Cardiac muscle cell (in vitro differentiated cells and primary cell): ENCODE data around the gene GPR87. TPM values are rescaled to one million over a fixed set of nuclear protein-coding genes. Genes with fewer than 3 reads are reported as not detected.

ENCODE experiments used
- DNase-seq, 2 donors: peaks; one replicate each; pipeline versions ENCODE4 v3.0.0 to v3.0.0-alpha.2; 2010 to 2017; ENCODE audit warnings: low read depth in 1 of 2, low spot score in 1 of 2
- H3K27ac ChIP-seq: fragments of 200-600 bp; sonication (generic); 2 replicates; pipeline ENCODE4 v1.5.1; 2016
- H3K27me3 ChIP-seq: fragments of 200-600 bp; sonication (generic); 2 replicates; pipeline ENCODE4 v1.6.0; 2016; ENCODE audit warnings: control low read depth
- H3K36me3 ChIP-seq: fragments of 200-600 bp; sonication (generic); 2 replicates; pipeline ENCODE4 v1.5.1; 2016; ENCODE audit warnings: control low read depth
- H3K4me1 ChIP-seq: fragments of 200-600 bp; sonication (generic); 2 replicates; pipeline ENCODE4 v1.8.1; 2017; ENCODE audit warnings: low read depth, mild to moderate bottlenecking, mixed run types
- H3K4me3 ChIP-seq: fragments of 200-600 bp; sonication (generic); 2 replicates; pipeline ENCODE4 v1.5.1; 2016; ENCODE audit warnings: mild to moderate bottlenecking
- H3K9me3 ChIP-seq: fragments of 200-600 bp; sonication (generic); 2 replicates; pipeline ENCODE4 v1.5.1; 2017; ENCODE audit warnings: low read depth, mild to moderate bottlenecking, control low read depth
- CTCF ChIP-seq: IDR thresholded peaks from 2 replicates; pipeline ENCODE4 v1.5.1; 2012; ENCODE audit warnings: low read depth, mild to moderate bottlenecking, low read length
- polyA plus RNA-seq: library from polyadenylated mRNA; unstranded; fragments of >200 nt; fragmentation: Nextera tagmentation; extraction: Ambion mirVana; gene quantifications from 2 replicates; pipeline ENCODE4 v1.2.1, GENCODE V29; 2016
- total RNA-seq: library from RNA; depleted of rRNA; stranded (reverse); fragments of >200 nt; gene quantifications from 2 replicates; pipeline ENCODE4 v1.2.3, GENCODE V29; 2016

The GPR87 gene
- total and polyA plus RNA-seq, 2 experiments from 2014 or later, result not detected

- H3K36me3 ChIP-seq, result no peaks in the 10 kb centered on the region
- H3K4me3 ChIP-seq, result no peak overlapping the region
- H3K4me1 ChIP-seq, result peaks cover 7% of the 10 kb centered on the region
- no peaks in the 10 kb centered on the region for H3K9me3 ChIP-seq
- no peak for TF ChIP-seq CTCF
- H3K27ac ChIP-seq, result no peak overlapping the region
- no peak for DNase-seq
- no peaks in the 10 kb centered on the region for H3K27me3 ChIP-seq
These were observed 33.2 kb downstream of the GPR87 start for GRCh38 chr3:151283387-151283786.

GRCh38 chr3:151282921-151283320 is 33.7 kb downstream of the GPR87 start:
- peak; percentile 53 to 79 for DNase-seq
- TF ChIP-seq CTCF, result peak; percentile 53
- Histone ChIP-seq H3K27me3 (no peaks in the 10 kb centered on the region), H3K4me3 (no peak overlapping the region), H3K9me3 (no peaks in the 10 kb centered on the region), H3K36me3 (no peaks in the 10 kb centered on the region), H3K4me1 (peaks cover 7% of the 10 kb centered on the region), H3K27ac (no peak overlapping the region)

- DNase-seq, result no peak
- Histone ChIP-seq H3K4me3 (no peak overlapping the region), H3K27me3 (no peaks in the 10 kb centered on the region), H3K36me3 (no peaks in the 10 kb centered on the region), H3K4me1 (peaks cover 7% of the 10 kb centered on the region), H3K9me3 (no peaks in the 10 kb centered on the region), H3K27ac (no peak overlapping the region)
- no peak for TF ChIP-seq CTCF
These were observed 34.8 kb downstream of the GPR87 start for GRCh38 chr3:151281671-151282324.

GRCh38 chr3:151278230-151278629 is 38.4 kb downstream of the GPR87 start, which contains the start of gene P2RY14:
Gene P2RY14 (minus strand): TSS chr3:151278542. CDS start chr3:151214316, 64,226 bp downstream.
- H3K27me3 ChIP-seq, result no peaks in the 10 kb centered on the region
- DNase-seq, result no peak
- no peaks in the 10 kb centered on the region for H3K9me3 ChIP-seq
- TF ChIP-seq CTCF, result no peak
- no peaks in the 10 kb centered on the region for H3K4me1 ChIP-seq
- H3K27ac ChIP-seq, result no peak within 1 kb of the TSS
- no peaks in the 10 kb centered on the region for H3K36me3 ChIP-seq
- no peak within 1 kb of the TSS for H3K4me3 ChIP-seq

- H3K4me3 ChIP-seq, result no peak overlapping the region
- no peak for DNase-seq
- no peak overlapping the region for H3K27ac ChIP-seq
- H3K36me3 ChIP-seq, result no peaks in the 10 kb centered on the region
- H3K27me3 ChIP-seq, result no peaks in the 10 kb centered on the region
- H3K9me3 ChIP-seq, result no peaks in the 10 kb centered on the region
- H3K4me1 ChIP-seq, result no peaks in the 10 kb centered on the region
- TF ChIP-seq CTCF, result no peak
These were observed 40.0 kb downstream of the GPR87 start for GRCh38 chr3:151276687-151277042.
